HG02943 (cell line): ENCODE results near the gene ALDH4A1.
"Not testable (repeated sequence)": the region's sequence is repeated elsewhere in the genome, so short reads cannot be mapped to it uniquely, and the experiment has no call there.

ENCODE experiments used
- ATAC-seq: cut with Tn5 transposase; IDR thresholded peaks from one replicate; pipeline ENCODE4 v1.9.1; 2021; ENCODE audit warnings: mild to moderate bottlenecking, low read depth, moderate library complexity; ENCODE audit not compliant: unreplicated experiment

The ALDH4A1 gene

GRCh38 chr1:18879791-18880309 is 22.5 kb downstream of the ALDH4A1 start:
- no peak for ATAC-seq

GRCh38 chr1:18879215-18879790 is 23.1 kb downstream of the ALDH4A1 start:
- no peak for ATAC-seq

- ATAC-seq: no peak
These were observed 23.7 kb downstream of the ALDH4A1 start for GRCh38 chr1:18878538-18879214.

GRCh38 chr1:18877282-18877681 is 25.1 kb downstream of the ALDH4A1 start:
- ATAC-seq: no peak

GRCh38 chr1:18876210-18876609 is 26.1 kb downstream of the ALDH4A1 start:
- no peak for ATAC-seq

- ATAC-seq: no peak
These were observed 26.6 kb downstream of the ALDH4A1 start for GRCh38 chr1:18875796-18876128.

GRCh38 chr1:18875107-18875795 is 27.1 kb downstream of the ALDH4A1 start:
- ATAC-seq: no peak

GRCh38 chr1:18874600-18874999 is 27.8 kb downstream of the ALDH4A1 start:
- no peak for ATAC-seq

- ATAC-seq: no peak
These were observed 28.3 kb downstream of the ALDH4A1 start for GRCh38 chr1:18874036-18874435.

GRCh38 chr1:18872071-18872611 is 30.2 kb downstream of the ALDH4A1 start:
- no peak for ATAC-seq

- no peak for ATAC-seq
These were observed 30.8 kb downstream of the ALDH4A1 start for GRCh38 chr1:18871401-18872070.

- ATAC-seq: no peak
These were observed 31.4 kb downstream of the ALDH4A1 start for GRCh38 chr1:18870957-18871356.

GRCh38 chr1:18870595-18870865 is 31.8 kb downstream of the ALDH4A1 start:
- not testable (repeated sequence) for ATAC-seq

- ATAC-seq: no peak
These were observed 32.3 kb downstream of the ALDH4A1 start for GRCh38 chr1:18869847-18870594.

- ATAC-seq: no peak
These were observed 33.4 kb downstream of the ALDH4A1 start for GRCh38 chr1:18868801-18869424.

- ATAC-seq: no peak
These were observed 34.0 kb downstream of the ALDH4A1 start for GRCh38 chr1:18868354-18868753.

GRCh38 chr1:18866846-18867245 is 35.5 kb downstream of the ALDH4A1 start:
- no peak for ATAC-seq

- ATAC-seq: no peak
These were observed 36.0 kb downstream of the ALDH4A1 start for GRCh38 chr1:18866314-18866713.

- ATAC-seq: no peak
These were observed 37.2 kb downstream of the ALDH4A1 start for GRCh38 chr1:18865176-18865575.

- no peak for ATAC-seq
These were observed 40.8 kb downstream of the ALDH4A1 start for GRCh38 chr1:18861590-18861989.
